Measurements from ENCODE around the gene ACSBG1.

DNA sequence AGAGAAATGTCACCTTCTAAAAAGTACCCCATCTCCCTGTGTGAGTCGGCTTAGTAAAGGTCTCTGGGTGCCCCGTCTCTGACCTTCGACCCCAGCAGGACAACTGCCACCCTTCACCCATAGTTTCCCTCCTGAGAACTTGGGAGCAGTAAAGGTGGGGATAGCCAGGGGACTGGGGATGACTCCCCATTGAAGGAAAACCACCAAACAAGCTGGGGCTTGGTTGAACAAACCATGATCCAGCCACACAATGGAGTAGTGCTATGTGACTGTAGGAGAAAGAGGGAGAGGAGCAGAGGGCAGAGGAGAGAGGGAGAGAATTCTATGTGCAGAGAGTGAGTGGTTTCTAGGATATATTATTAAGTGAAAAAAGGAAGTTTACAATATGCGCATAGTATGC, 51.5 kb downstream of the ACSBG1 start:
- TF ChIP-seq, protein P1, sequence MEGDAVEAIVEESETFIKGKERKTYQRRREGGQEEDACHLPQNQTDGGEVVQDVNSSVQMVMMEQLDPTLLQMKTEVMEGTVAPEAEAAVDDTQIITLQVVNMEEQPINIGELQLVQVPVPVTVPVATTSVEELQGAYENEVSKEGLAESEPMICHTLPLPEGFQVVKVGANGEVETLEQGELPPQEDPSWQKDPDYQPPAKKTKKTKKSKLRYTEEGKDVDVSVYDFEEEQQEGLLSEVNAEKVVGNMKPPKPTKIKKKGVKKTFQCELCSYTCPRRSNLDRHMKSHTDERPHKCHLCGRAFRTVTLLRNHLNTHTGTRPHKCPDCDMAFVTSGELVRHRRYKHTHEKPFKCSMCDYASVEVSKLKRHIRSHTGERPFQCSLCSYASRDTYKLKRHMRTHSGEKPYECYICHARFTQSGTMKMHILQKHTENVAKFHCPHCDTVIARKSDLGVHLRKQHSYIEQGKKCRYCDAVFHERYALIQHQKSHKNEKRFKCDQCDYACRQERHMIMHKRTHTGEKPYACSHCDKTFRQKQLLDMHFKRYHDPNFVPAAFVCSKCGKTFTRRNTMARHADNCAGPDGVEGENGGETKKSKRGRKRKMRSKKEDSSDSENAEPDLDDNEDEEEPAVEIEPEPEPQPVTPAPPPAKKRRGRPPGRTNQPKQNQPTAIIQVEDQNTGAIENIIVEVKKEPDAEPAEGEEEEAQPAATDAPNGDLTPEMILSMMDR (IDR thresholded peaks at IDR 0.05), result no peak
- TF ChIP-seq POLR2AphosphoS5 (IDR thresholded peaks at IDR 0.05) (no peak), POLR2A (IDR thresholded peaks at IDR 0.05) (no peak)

All from prostate gland (tissue), 2 donors.